IMR-90 (cell line): ENCODE measurements around the gene ZFAND2B. TPM values are rescaled to one million over a fixed set of nuclear protein-coding genes. Genes with fewer than 3 reads are reported as not detected.

ENCODE experiments used
- ATAC-seq: fragments of 200-7000 bp; cut with Tn5 transposase; 2 replicates; pipeline ENCODE4 v1.9.1; 2020; ENCODE audit warnings: low read depth, mild to moderate bottlenecking, moderate library complexity
- BruUV-seq: library from RNA; stranded (reverse); fragments of 400-500 nt; replicated peaks from 2 replicates; lab custom pipeline; 2021; lab: Mats Ljungman, UMichigan
- CTCF ChIA-PET: fragments of 300-600 bp; formaldehyde crosslinking; extraction: SDS; loops from one replicate; lab custom pipeline; 2021; ENCODE audit warnings: antibody characterized with exemption; lab: Yijun Ruan, JAX
- POLR2A ChIA-PET: fragments of 300-600 bp; sonication (Branson Sonifier 250); formaldehyde crosslinking; loops from one replicate; lab custom pipeline; 2022; ENCODE audit warnings: antibody characterized with exemption; ENCODE audit not compliant: unreplicated experiment; lab: Charles Lee
- DNase-seq: peaks from one replicate; pipeline ENCODE4 v3.0.0; 2013
- H2AFZ ChIP-seq: replicated peaks from 2 replicates; pipeline ENCODE3; 2013; ENCODE audit warnings: low read length, mild to moderate bottlenecking; ENCODE audit not compliant: poor library complexity
- H2AK5ac ChIP-seq: 2 replicates; pipeline ENCODE4 v1.6.1; 2013; ENCODE audit warnings: low read depth, low read length, inconsistent platforms
- H2AK9ac ChIP-seq: replicated peaks from 2 replicates; pipeline ENCODE3; 2013; ENCODE audit warnings: mild to moderate bottlenecking, low read depth, low read length, moderate library complexity; ENCODE audit not compliant: poor library complexity
- H2BK120ac ChIP-seq: 2 replicates; pipeline ENCODE4 v1.6.1; 2013; ENCODE audit warnings: low read depth, low read length, inconsistent platforms
- H2BK15ac ChIP-seq: 3 replicates; pipeline ENCODE4 v1.6.1; 2013; ENCODE audit warnings: low read depth, low read length, inconsistent platforms
- H2BK20ac ChIP-seq: 2 replicates; pipeline ENCODE4 v1.6.1; 2013; ENCODE audit warnings: low read depth, mild to moderate bottlenecking, inconsistent platforms, low read length, moderate library complexity
- H2BK5ac ChIP-seq: 2 replicates; pipeline ENCODE4 v1.6.1; 2013; ENCODE audit warnings: mild to moderate bottlenecking, low read depth, low read length, inconsistent platforms; ENCODE audit not compliant: poor library complexity, severe bottlenecking
- H3K14ac ChIP-seq: replicated peaks from 2 replicates; pipeline ENCODE4 v1.6.1; 2013; ENCODE audit warnings: low read depth, low read length, inconsistent platforms
- H3K18ac ChIP-seq: 2 replicates; pipeline ENCODE4 v1.6.1; 2013; ENCODE audit warnings: low read depth, low read length, control low read depth
- H3K23ac ChIP-seq: 2 replicates; pipeline ENCODE4 v1.6.1; 2013; ENCODE audit warnings: low read depth, low read length, inconsistent platforms
- H3K27ac ChIP-seq: 2 replicates; pipeline ENCODE4 v1.5.1; 2013; ENCODE audit warnings: mild to moderate bottlenecking, control low read depth, low read length; ENCODE audit not compliant: insufficient read depth
- H3K27me3 ChIP-seq: 2 replicates; pipeline ENCODE4 v1.6.1; 2013; ENCODE audit warnings: low read length; ENCODE audit not compliant: control insufficient read depth, insufficient read depth
- H3K36me3 ChIP-seq: 2 replicates; pipeline ENCODE4 v1.6.1; 2013; ENCODE audit warnings: low read length, mixed read lengths; ENCODE audit not compliant: control insufficient read depth, insufficient read depth
- H3K4ac ChIP-seq: 2 replicates; pipeline ENCODE4 v1.6.1; 2013; ENCODE audit warnings: low read depth, low read length, inconsistent platforms
- H3K4me1 ChIP-seq: 2 replicates; pipeline ENCODE4 v1.6.1; 2013; ENCODE audit warnings: low read length, mixed read lengths; ENCODE audit not compliant: control insufficient read depth, insufficient read depth
- H3K4me2 ChIP-seq: 2 replicates; pipeline ENCODE4 v1.6.1; 2013; ENCODE audit warnings: low read depth, mild to moderate bottlenecking, control low read depth, low read length, moderate library complexity
- H3K4me3 ChIP-seq: 2 replicates; pipeline ENCODE4 v1.5.1; 2013; ENCODE audit warnings: low read depth, mild to moderate bottlenecking, control low read depth, low read length, moderate library complexity; ENCODE audit not compliant: insufficient read depth
- H3K56ac ChIP-seq: 2 replicates; pipeline ENCODE4 v1.6.1; 2013; ENCODE audit warnings: low read length, inconsistent platforms; ENCODE audit not compliant: insufficient read depth; ENCODE audit errors: extremely low read depth
- H3K79me1 ChIP-seq, 2 experiments: 2 replicates each; pipeline ENCODE4 v1.6.1; 2013; ENCODE audit warnings: low read length in 2 of 2, inconsistent platforms in 1 of 2, low read depth in 1 of 2
- H3K9ac ChIP-seq: 2 replicates; pipeline ENCODE4 v1.6.1; 2013; ENCODE audit warnings: low read depth, low read length, control low read depth
- H3K9me1 ChIP-seq: 2 replicates; pipeline ENCODE4 v1.6.1; 2013; ENCODE audit warnings: low read length, inconsistent platforms; ENCODE audit not compliant: insufficient read depth
- H3K9me3 ChIP-seq: 2 replicates; pipeline ENCODE4 v1.6.1; 2013; ENCODE audit warnings: low read length; ENCODE audit not compliant: control insufficient read depth, insufficient read depth
- H4K20me1 ChIP-seq: 2 replicates; pipeline ENCODE4 v1.6.1; 2013; ENCODE audit warnings: low read length, inconsistent platforms; ENCODE audit not compliant: insufficient read depth
- H4K5ac ChIP-seq: 2 replicates; pipeline ENCODE4 v1.6.1; 2013; ENCODE audit warnings: mild to moderate bottlenecking, low read depth, low read length, control low read depth
- H4K8ac ChIP-seq, 2 experiments: 2 replicates each; pipeline ENCODE4 v1.6.1; 2013; ENCODE audit warnings: low read depth in 2 of 2, low read length in 2 of 2, control low read depth in 1 of 2, inconsistent platforms in 1 of 2
- H4K91ac ChIP-seq: 2 replicates; pipeline ENCODE4 v1.6.1; 2013; ENCODE audit warnings: low read depth, low read length, inconsistent platforms; ENCODE audit not compliant: insufficient read depth
- BHLHE40 ChIP-seq: fragments of 150-350 bp; IDR thresholded peaks from 2 replicates; pipeline ENCODE4 v1.6.1; 2016; ENCODE audit warnings: mild to moderate bottlenecking, low read depth, low read length
- CEBPB ChIP-seq: IDR thresholded peaks from 2 replicates; pipeline ENCODE4 v1.6.1; 2012; ENCODE audit warnings: low read depth, low read length, improper control_type of control experiment
- CTCF ChIP-seq: conservative IDR thresholded peaks from 2 replicates; pipeline ENCODE4 v1.5.1; 2012; ENCODE audit warnings: mild to moderate bottlenecking, low read depth, low read length, improper control_type of control experiment
- ELK1 ChIP-seq: fragments of 150-350 bp; IDR thresholded peaks from 2 replicates; pipeline ENCODE4 v1.6.1; 2016; ENCODE audit warnings: low read depth, mild to moderate bottlenecking, low read length, moderate library complexity, borderline replicate concordance
- MAZ ChIP-seq: IDR thresholded peaks from 2 replicates; pipeline ENCODE4 v1.6.1; 2012; ENCODE audit warnings: low read depth, mild to moderate bottlenecking, low read length, improper control_type of control experiment, moderate library complexity, borderline replicate concordance
- POLR2A ChIP-seq: IDR thresholded peaks from 2 replicates; pipeline ENCODE4 v1.6.1; 2012; ENCODE audit warnings: mild to moderate bottlenecking, low read depth, low read length
- RCOR1 ChIP-seq: IDR thresholded peaks from 2 replicates; pipeline ENCODE4 v1.6.1; 2012; ENCODE audit warnings: mild to moderate bottlenecking, low read length, improper control_type of control experiment; ENCODE audit not compliant: insufficient replicate concordance
- RFX5 ChIP-seq: IDR thresholded peaks from 2 replicates; pipeline ENCODE4 v1.8.0; 2012; ENCODE audit warnings: low read depth, mild to moderate bottlenecking, low read length, moderate library complexity
- SMC3 ChIP-seq: fragments of 150-350 bp; IDR thresholded peaks from 2 replicates; pipeline ENCODE4 v1.6.1; 2016; ENCODE audit warnings: low read depth, mild to moderate bottlenecking, antibody characterized with exemption, low read length, moderate library complexity
- USF2 ChIP-seq: fragments of 150-350 bp; IDR thresholded peaks from 2 replicates; pipeline ENCODE4 v1.6.1; 2017; ENCODE audit warnings: mild to moderate bottlenecking, antibody characterized with exemption, low read length, low read depth
- WGBS, 2 experiments: methylation state at CpG; one replicate each; pipeline versions ENCODE4 v1.1.5 to v1.1.7; 2013; ENCODE audit warnings: missing lambda C conversion rate in 2 of 2; ENCODE audit not compliant: insufficient read length in 1 of 2; ENCODE audit errors: extremely low coverage in 2 of 2; 5-methylcytosine and 5-hydroxymethylcytosine counted together
- dilution Hi-C: fragments of 300-500 bp; cut with HindIII; formaldehyde crosslinking; loops from one replicate; pipeline ENCODE4 v1.14.3; 2018; ENCODE audit warnings: low sequenced_read_pairs; ENCODE audit not compliant: unreplicated experiment
- in situ Hi-C: fragments of 300-500 bp; cut with MboI; formaldehyde crosslinking; loops from 3 replicates; pipeline ENCODE4 v1.14.3; 2019; ENCODE audit warnings: low sequenced_read_pairs, inconsistent platforms, mixed read lengths
- intact Hi-C: fragments of 100-400 bp; cut with micrococcal nuclease; formaldehyde crosslinking; loops from 2 replicates; pipeline ENCODE4 v1.10.0; 2022
- polyA plus RNA-seq, 3 experiments: library from polyadenylated mRNA; depleted of rRNA; stranded (reverse); fragments of >200 nt; gene quantifications; 2 replicates each; pipeline ENCODE4 v1.2.3, GENCODE V29; 2012; ENCODE audit warnings: low replicate concordance in 1 of 3
- total RNA-seq: library from RNA; depleted of rRNA; stranded (reverse); fragments of >200 nt; gene quantifications from 2 replicates; pipeline ENCODE4 v1.2.3, GENCODE V29; 2012

The ZFAND2B gene
- total and polyA plus RNA-seq, 2 of the 4 experiments (the other 2 are of a cell fraction) = 25.5 to 38.3 TPM

- Histone ChIP-seq H3K79me1 (peaks cover 5 to 19% of the 10 kb centered on the region in 2 experiments; a peak in 3 of 4 replicates), H3K14ac (no peak overlapping the region), H3K4me2 (no peak overlapping the region), H3K27me3 (peaks cover 2% of the 10 kb centered on the region), H3K9me1 (peaks cover 8% of the 10 kb centered on the region; the same call in 1 of the 2 replicates), H4K5ac (no peak overlapping the region), H3K27ac (no peak overlapping the region), H3K4me3 (no peak overlapping the region), H3K9me3 (no peaks in the 10 kb centered on the region), H2BK20ac (no peak overlapping the region), H3K9ac (no peak overlapping the region), H2AK5ac (no peak overlapping the region), H3K4me1 (peaks cover 16% of the 10 kb centered on the region), H4K20me1 (peaks cover 9% of the 10 kb centered on the region; the same call in 1 of the 2 replicates), H4K91ac (no peak overlapping the region), H3K4ac (no peak overlapping the region), H3K18ac (no peak overlapping the region), H2BK15ac (no peak overlapping the region), H3K23ac (no peak overlapping the region), H4K8ac (no peak overlapping the region), H2AFZ (no peak overlapping the region), H3K56ac (no peak overlapping the region), H3K36me3 (peaks cover 10% of the 10 kb centered on the region), H2BK120ac (no peak overlapping the region), H2AK9ac (no peak overlapping the region), H2BK5ac (no peak overlapping the region)
- TF ChIP-seq BHLHE40 (no peak), SMC3 (no peak), RCOR1 (no peak), ELK1 (no peak), CTCF (no peak), POLR2A (no peak), RFX5 (no peak), USF2 (no peak), MAZ (no peak), CEBPB (no peak)
- DNase-seq (no peak), ATAC-seq (no peak)
- in situ Hi-C loops = loop anchor here (5.0 kb wide), 1 partner anchor 32 kb away; the partner anchor contains the start of gene SLC23A3
- intact Hi-C loops = no loop called here
- no TSS peak for BruUV-seq
- dilution Hi-C loops = no loop called here
- WGBS, 2 experiments = no CpG with 5 or more reads among the region's 7 CpGs
- ChIA-PET CTCF (no interaction called here), POLR2A (no interaction called here)
Measured at GRCh38 chr2:219204425-219205164, 2.0 kb upstream of the ZFAND2B start.
